ENCODE results near the gene FCRL6.

FCRL6 gene

GRCh38 chr1:159838715-159839114, 36.6 kb downstream of the FCRL6 start:
- DNase-seq, result no peak

DNA sequence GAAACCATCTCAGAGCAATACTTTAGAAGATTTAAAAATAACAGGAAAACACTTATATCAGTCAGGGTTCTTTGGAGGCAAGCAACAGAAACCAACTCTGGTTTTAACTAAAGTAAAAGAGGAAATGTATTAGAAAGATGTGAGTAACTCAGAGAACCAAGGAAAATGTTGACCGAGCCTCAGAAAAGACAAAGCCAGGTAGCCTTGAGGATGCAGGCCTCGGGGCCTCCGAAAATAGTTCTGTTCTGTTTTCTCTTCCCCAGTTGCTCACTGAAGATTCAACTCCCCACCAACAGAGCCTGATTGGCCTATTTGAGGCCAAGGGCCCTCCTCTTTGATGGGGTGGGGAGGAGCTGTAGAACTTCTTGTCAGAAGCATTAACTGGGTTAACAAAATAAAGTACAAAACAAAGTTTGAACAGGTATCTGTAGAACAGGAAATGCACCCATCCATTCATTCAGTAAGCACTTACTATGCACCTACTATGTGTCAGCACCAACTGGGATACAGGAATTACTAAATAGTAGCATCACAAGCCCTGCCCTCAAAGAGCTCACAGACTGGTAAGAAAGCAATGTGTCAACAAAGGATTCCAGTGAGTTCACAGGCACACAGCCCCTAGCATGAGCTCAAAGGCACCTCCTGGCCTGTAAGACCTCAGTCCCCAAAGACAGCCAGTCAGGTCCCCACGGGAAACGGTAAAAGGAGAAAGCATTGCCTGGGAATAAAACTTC, 37.1 kb downstream of the FCRL6 start:
- DNase-seq, result no peak

DNA sequence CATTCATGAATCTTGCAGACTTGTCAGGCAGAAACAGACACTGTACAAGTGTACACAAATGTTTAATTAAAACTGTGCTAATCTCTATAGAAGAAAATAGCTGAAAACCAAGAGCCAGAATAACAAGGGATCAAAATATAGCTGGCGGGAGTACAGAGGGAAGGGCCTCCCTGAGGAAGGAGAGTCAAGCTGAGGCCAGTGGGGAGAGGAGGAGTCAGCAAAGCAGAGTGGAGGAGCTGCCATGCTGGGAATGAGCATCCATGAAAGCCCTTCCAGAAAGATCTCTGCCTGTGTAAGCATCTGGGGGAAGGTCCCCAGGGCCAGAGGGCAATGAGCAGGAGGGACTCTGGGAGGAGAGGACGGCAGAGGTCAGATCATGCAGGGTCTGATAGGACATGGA, 39.6 kb downstream of the FCRL6 start:
- no peak for DNase-seq

GRCh38 chr1:159843459-159843858, 41.3 kb downstream of the FCRL6 start:
- no peak for DNase-seq

- no peak for DNase-seq
These were observed 43.8 kb downstream of the FCRL6 start for GRCh38 chr1:159845751-159846629.

- DNase-seq, result no peak
These were observed 45.1 kb downstream of the FCRL6 start for GRCh38 chr1:159847231-159847630.

DNA sequence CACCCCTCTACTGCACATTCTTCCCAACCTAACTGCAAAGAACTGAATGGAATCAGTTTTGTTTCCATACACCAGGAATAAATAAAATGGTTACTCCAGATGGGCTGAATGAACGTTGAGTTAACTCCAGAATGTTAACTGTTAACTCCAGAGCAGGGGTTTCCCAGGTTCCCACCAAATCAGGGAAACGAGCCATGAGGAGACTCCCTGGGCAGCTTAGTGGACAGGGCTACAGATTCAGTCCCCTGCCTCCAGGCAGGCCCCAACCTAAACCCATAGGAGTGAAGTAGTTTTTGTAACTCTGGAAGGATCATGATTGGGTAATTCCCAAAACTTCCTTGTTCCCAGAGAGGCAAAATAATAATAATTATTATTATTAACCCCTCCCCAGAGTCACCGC, 46.2 kb downstream of the FCRL6 start:
- no peak for DNase-seq

DNA sequence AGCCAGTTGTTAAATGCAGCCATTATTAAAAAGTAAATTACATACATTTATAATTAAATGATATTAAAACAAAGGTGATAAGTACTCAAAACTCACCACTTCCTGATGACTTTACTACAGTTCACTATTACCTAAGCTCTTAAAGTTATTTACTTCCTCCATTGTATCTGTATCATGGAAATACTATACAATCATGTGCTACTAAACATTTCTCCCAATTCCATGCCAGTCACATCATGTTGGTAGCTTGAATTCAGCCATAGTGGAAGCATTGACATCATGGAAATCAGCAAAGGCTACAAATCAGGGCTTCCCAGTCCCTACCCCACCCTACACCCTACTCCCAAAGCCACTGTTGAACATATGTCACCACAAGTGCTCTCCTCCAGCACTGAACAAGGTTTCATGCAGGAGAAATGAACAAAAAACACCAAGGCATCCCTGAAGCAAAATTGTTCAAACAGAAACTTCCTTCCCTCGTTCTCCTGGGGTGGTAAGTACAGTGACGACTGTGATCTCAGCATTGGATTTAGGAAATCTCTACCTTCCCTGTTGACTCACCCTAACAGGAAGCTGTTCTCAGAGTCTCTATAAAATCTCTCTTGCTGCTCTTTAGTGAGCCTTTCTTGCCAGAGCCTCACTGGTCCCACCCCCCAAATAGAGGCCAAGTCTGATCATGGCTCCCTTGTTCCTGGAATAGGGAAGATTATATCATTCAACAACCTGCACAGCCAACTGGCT, 47.6 kb downstream of the FCRL6 start:
- DNase-seq, result no peak

GRCh38 chr1:159851407-159851806, 49.2 kb downstream of the FCRL6 start:
- DNase-seq, result no peak

GRCh38 chr1:159853417-159854115, 51.4 kb downstream of the FCRL6 start:
- no peak for DNase-seq

GRCh38 chr1:159854116-159854692, 52.0 kb downstream of the FCRL6 start:
- peak; percentile 83 for DNase-seq

DNA sequence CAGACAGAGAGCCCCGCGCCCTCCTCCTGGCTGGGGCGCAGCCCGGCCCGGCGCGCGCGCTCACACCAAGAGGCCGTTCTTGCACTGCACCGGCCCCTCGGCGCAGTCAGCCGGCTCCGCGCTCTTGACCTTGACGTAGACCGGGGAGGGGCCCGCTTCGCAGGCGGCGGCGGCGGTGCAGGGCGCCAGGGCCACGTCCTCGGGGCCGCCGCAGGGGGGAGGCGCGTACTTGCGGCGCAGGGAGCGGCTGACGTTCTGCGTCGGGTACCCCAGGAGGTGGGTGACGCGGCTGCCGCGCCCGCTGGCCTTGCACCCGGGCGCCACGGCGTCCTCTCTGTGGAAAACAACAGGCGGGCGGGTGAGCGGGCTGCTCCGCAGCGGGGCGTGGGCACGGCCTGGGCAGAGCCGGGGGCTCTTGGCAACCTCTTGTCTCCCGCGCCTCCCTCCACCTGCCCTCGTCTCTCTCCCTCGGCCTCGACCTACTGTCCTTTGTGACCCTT, 52.6 kb downstream of the FCRL6 start:
- DNase-seq, result peak; percentile 80

GRCh38 chr1:159855709-159856108, 53.5 kb downstream of the FCRL6 start:
- no peak for DNase-seq

DNA sequence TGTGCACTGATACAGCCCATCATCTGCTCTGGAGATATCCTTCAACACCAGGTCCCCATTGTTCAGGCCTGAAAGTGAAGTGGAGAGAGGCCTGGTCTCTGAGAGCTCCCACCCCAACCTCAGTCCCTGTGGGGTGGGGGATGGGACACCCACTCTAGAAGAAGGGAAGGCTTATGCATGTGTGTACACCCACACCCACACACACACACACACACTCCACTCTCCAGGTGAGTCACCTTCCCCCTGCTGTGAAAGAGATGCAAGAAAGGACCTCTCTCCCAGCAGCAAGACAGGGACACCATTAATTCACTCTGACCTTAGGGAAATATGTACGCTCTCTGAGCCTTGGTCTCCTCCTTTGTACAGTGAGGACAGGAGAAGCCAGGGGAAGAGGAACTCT, 54.4 kb downstream of the FCRL6 start:
- DNase-seq, result no peak

- no peak for DNase-seq
These were observed 55.7 kb downstream of the FCRL6 start for GRCh38 chr1:159857889-159858288.

GRCh38 chr1:159859767-159860322, 57.7 kb downstream of the FCRL6 start:
- DNase-seq, result no peak

GRCh38 chr1:159860456-159860855, 58.3 kb downstream of the FCRL6 start:
- no peak for DNase-seq

GRCh38 chr1:159861218-159861617, 59.1 kb downstream of the FCRL6 start:
- DNase-seq, result no peak

- no peak for DNase-seq
These were observed 59.9 kb downstream of the FCRL6 start for GRCh38 chr1:159862031-159862430.

DNA sequence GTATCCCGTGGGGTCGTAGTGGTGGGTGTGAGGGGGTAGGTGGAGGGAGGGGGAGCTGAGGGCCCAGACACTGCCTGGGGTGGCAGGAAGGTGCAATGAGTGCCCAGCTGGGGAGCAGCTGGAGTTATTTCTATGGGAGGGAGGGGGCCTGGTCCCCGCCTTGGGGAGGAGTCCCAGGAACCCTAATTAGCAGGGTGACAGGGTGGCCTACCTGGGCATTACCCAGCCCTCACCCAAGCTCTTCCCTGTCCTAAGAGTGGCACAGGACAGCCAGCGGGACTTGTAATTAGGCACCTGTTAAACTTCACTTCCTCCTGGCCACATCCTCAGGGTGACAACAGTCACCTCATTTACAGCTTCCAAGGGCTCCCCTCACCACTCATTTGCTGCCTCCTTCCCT, 60.4 kb downstream of the FCRL6 start, which contains the start of gene VSIG8:
Gene VSIG8 (minus strand): TSS at position 101 of the 400 bp plus-strand sequence. CDS start 136 bp downstream, outside the sequence.
- DNase-seq, result no peak

- no peak for DNase-seq
These were observed 62.1 kb downstream of the FCRL6 start for GRCh38 chr1:159864262-159864661.

Measured in DMS79 treated with DMSO at 0.1 percent for 48 hours (cell line).